ENCODE results near the gene PGPEP1.
"Not testable (repeated sequence)": the region's sequence is repeated elsewhere in the genome, so short reads cannot be mapped to it uniquely, and the experiment has no call there.

PGPEP1 gene

GRCh38 chr19:18392417-18392816, 52.0 kb downstream of the PGPEP1 start:
- DNase-seq: no peak

- DNase-seq: no peak
Measured at GRCh38 chr19:18392926-18393325, 52.5 kb downstream of the PGPEP1 start.

- no peak for DNase-seq
Measured at GRCh38 chr19:18393836-18394235, 53.4 kb downstream of the PGPEP1 start.

GRCh38 chr19:18396471-18397241, 56.3 kb downstream of the PGPEP1 start:
- DNase-seq: no peak

GRCh38 chr19:18397242-18398202, 57.1 kb downstream of the PGPEP1 start, which contains the start of gene LRRC25:
Gene LRRC25 (minus strand): TSS chr19:18397622. CDS start chr19:18396963, 659 bp downstream.
- no peak for DNase-seq

GRCh38 chr19:18399008-18399407, 58.6 kb downstream of the PGPEP1 start:
- DNase-seq: no peak

GRCh38 chr19:18401580-18402112, 61.2 kb downstream of the PGPEP1 start:
- DNase-seq: no peak

GRCh38 chr19:18402455-18403248, 62.3 kb downstream of the PGPEP1 start:
- DNase-seq: not testable (repeated sequence)

- not testable (repeated sequence) for DNase-seq
Measured at GRCh38 chr19:18405754-18406153, 65.4 kb downstream of the PGPEP1 start.

GRCh38 chr19:18406749-18407148, 66.4 kb downstream of the PGPEP1 start:
- no peak for DNase-seq

GRCh38 chr19:18408053-18408476, 67.7 kb downstream of the PGPEP1 start:
- no peak for DNase-seq

- DNase-seq: no peak
Measured at GRCh38 chr19:18412610-18413239, 72.3 kb downstream of the PGPEP1 start.

- no peak for DNase-seq
Measured at GRCh38 chr19:18414504-18415177, 74.2 kb downstream of the PGPEP1 start.

GRCh38 chr19:18415178-18415867, 74.9 kb downstream of the PGPEP1 start:
- DNase-seq: no peak

GRCh38 chr19:18416778-18417249, 76.4 kb downstream of the PGPEP1 start:
- peak; percentile 73 for DNase-seq

- no peak for DNase-seq
Measured at GRCh38 chr19:18417250-18418028, 77.0 kb downstream of the PGPEP1 start.

- DNase-seq: no peak
Measured at GRCh38 chr19:18418029-18418482, 77.7 kb downstream of the PGPEP1 start.

- no peak for DNase-seq
Measured at GRCh38 chr19:18418483-18419194, 78.2 kb downstream of the PGPEP1 start.

GRCh38 chr19:18419195-18419698, 78.8 kb downstream of the PGPEP1 start, which contains the start of gene SSBP4:
Gene SSBP4 (plus strand): TSS chr19:18419398. CDS start chr19:18419649, 251 bp downstream.
- peak; percentile 71 for DNase-seq

Measured in activated gamma-delta T cell (primary cell).